K562 (cell line): Measurements from ENCODE around the gene ANKMY2. TPM values are rescaled to one million over a fixed set of nuclear protein-coding genes. Genes with fewer than 3 reads are reported as not detected.
A peak's percentile ranks its signal among the peaks of the same experiment; 100 is the strongest.

ENCODE experiments used
- AFF4 ChIP-seq: sonication (generic); formaldehyde crosslinking; IDR thresholded peaks from 2 replicates; pipeline ENCODE4 v1.8.0; 2023; ENCODE audit warnings: mild to moderate bottlenecking, missing genetic modification reagents
- ASH1L ChIP-seq: fragments of 450-650 bp; IDR thresholded peaks from 2 replicates; pipeline ENCODE4 v1.6.1; 2018; ENCODE audit warnings: borderline replicate concordance, mild to moderate bottlenecking, low read depth; ENCODE audit not compliant: partially characterized antibody
- BACH1 ChIP-seq: fragments of 200-800 bp; sonication (Bioruptor generic); IDR thresholded peaks from 2 replicates; pipeline ENCODE4 v1.6.1; 2016; ENCODE audit warnings: missing genetic modification characterization, missing compliant biosample characterization
- DLX4 ChIP-seq: fragments of 250-450 bp; sonication (Bioruptor Pico); IDR thresholded peaks from 2 replicates; pipeline ENCODE4 v1.6.1; 2021; ENCODE audit warnings: mild to moderate bottlenecking
- EWSR1 ChIP-seq: fragments of 450-650 bp; IDR thresholded peaks from 2 replicates; pipeline ENCODE4 v1.6.1; 2018; ENCODE audit warnings: borderline replicate concordance, mild to moderate bottlenecking, low read depth, moderate library complexity; ENCODE audit not compliant: partially characterized antibody
- GTF2E2 ChIP-seq: fragments of 200-800 bp; sonication (Bioruptor generic); IDR thresholded peaks from 2 replicates; pipeline ENCODE4 v1.6.1; 2016; ENCODE audit warnings: missing genetic modification characterization, missing compliant biosample characterization
- HNRNPK ChIP-seq: fragments of 200-400 bp; formaldehyde crosslinking; IDR thresholded peaks from one replicate; pipeline ENCODE4 v1.6.1; 2018; ENCODE audit warnings: mild to moderate bottlenecking, low read depth, low read length; ENCODE audit not compliant: poor library complexity, severe bottlenecking
- KAT7 ChIP-seq: sonication (generic); formaldehyde crosslinking; IDR thresholded peaks from 2 replicates; pipeline ENCODE4 v1.8.0; 2022; ENCODE audit warnings: missing genetic modification reagents, mild to moderate bottlenecking, borderline replicate concordance
- MBD2 ChIP-seq: sonication (generic); IDR thresholded peaks from 2 replicates; pipeline ENCODE4 v1.6.1; 2016; ENCODE audit warnings: low read depth, borderline replicate concordance
- MITF ChIP-seq: IDR thresholded peaks from 2 replicates; pipeline ENCODE4 v1.6.1; 2014; ENCODE audit warnings: antibody characterized with exemption
- NR1H2 ChIP-seq: sonication (generic); formaldehyde crosslinking; IDR thresholded peaks from 2 replicates; pipeline ENCODE4 v1.4.0; 2020; ENCODE audit warnings: mild to moderate bottlenecking, missing genetic modification reagents
- PHB ChIP-seq: fragments of 250-450 bp; sonication (Bioruptor Pico); IDR thresholded peaks from 2 replicates; pipeline ENCODE4 v1.5.0; 2021
- PHB2 ChIP-seq: fragments of 450-650 bp; IDR thresholded peaks from 2 replicates; pipeline ENCODE4 v1.6.1; 2017; ENCODE audit warnings: low read depth
- SRSF1 ChIP-seq: fragments of 200-400 bp; formaldehyde crosslinking; IDR thresholded peaks from 2 replicates; pipeline ENCODE4 v1.6.1; 2017; ENCODE audit warnings: mild to moderate bottlenecking, low read depth, low read length, moderate library complexity
- TBP ChIP-seq: optimal IDR thresholded peaks from 2 replicates; pipeline ENCODE3; 2011; ENCODE audit warnings: low read depth, low read length, improper control_type of control experiment
- YY1 ChIP-seq, 3 experiments: IDR thresholded peaks; 2 replicates each; pipeline ENCODE4 v1.6.1; 2011; ENCODE audit warnings: low read length in 2 of 3, mild to moderate bottlenecking in 2 of 3, moderate library complexity in 2 of 3, borderline replicate concordance in 1 of 3, control low read depth in 1 of 3, low read depth in 1 of 3; ENCODE audit not compliant: insufficient read depth in 3 of 3, insufficient replicate concordance in 2 of 3, control insufficient read depth in 1 of 3, insufficient read length in 1 of 3; ENCODE audit errors: extremely low read depth in 1 of 3
- ZNF12 ChIP-seq: sonication (generic); formaldehyde crosslinking; IDR thresholded peaks from 2 replicates; pipeline ENCODE4 v1.4.0; 2020; ENCODE audit warnings: mild to moderate bottlenecking, missing genetic modification reagents
- ZNF282 ChIP-seq: sonication (generic); formaldehyde crosslinking; IDR thresholded peaks from 2 replicates; pipeline ENCODE4 v1.8.1; 2023; ENCODE audit warnings: missing genetic modification reagents
- ZNF384 ChIP-seq: IDR thresholded peaks from 2 replicates; pipeline ENCODE4 v1.6.1; 2012; ENCODE audit warnings: low read depth, low read length, improper control_type of control experiment
- polyA plus RNA-seq, 8 experiments: library from polyadenylated mRNA; depleted of rRNA in 4 of 8; stranded (reverse) in 5 of 8; unstranded in 3 of 8; fragments of >200 nt; fragmentation: Nextera tagmentation in 2 of 8; fragmentation: Illumina TruSeq in 1 of 8; extraction: Ambion mirVana in 2 of 8; extraction: Trizol in 1 of 8; gene quantifications; 2 replicates each; pipeline versions ENCODE4 v1.2.1 to v1.2.3, GENCODE V29; 2011 to 2014; ENCODE audit warnings: inconsistent platforms in 1 of 8, missing spikeins in 1 of 8
- total RNA-seq, 7 experiments: library from RNA; depleted of rRNA in 6 of 7; stranded (reverse); fragments of >200 nt in 6 of 7; fragmentation: Illumina TruSeq in 2 of 7; extraction: Trizol in 2 of 7; gene quantifications; 2 replicates each; pipeline versions ENCODE4 v1.2.1 to v1.2.3, GENCODE V29; 2011 to 2021; ENCODE audit warnings: low replicate concordance in 1 of 7

Gene ANKMY2
- total and polyA plus RNA-seq, 9 of the 15 experiments (the other 6 are each of a cell fraction or from before 2014, with no cell fraction given) = 38.9 to 71.5 (median 48.8) TPM

GRCh38 chr7:16668049-16668858, 22.7 kb upstream of the ANKMY2 start (continued):
- TF ChIP-seq AFF4 (CRISPR knock-in tag) = no peak
- no peak for TF ChIP-seq MBD2
- TF ChIP-seq TBP = no peak
- no peak for TF ChIP-seq ZNF12 (CRISPR knock-in tag)
- TF ChIP-seq SRSF1 = no peak
- no peak for TF ChIP-seq PHB
- TF ChIP-seq KAT7 (CRISPR knock-in tag) = no peak
- no peak for TF ChIP-seq ZNF282 (CRISPR knock-in tag)
- no peak for TF ChIP-seq MITF
- TF ChIP-seq EWSR1 = no peak
- TF ChIP-seq PHB2 = no peak
- TF ChIP-seq NR1H2 (CRISPR knock-in tag) = no peak
- no peak for TF ChIP-seq ASH1L
- TF ChIP-seq ZNF384 = no peak
- peak; percentile 95 for TF ChIP-seq BACH1
- TF ChIP-seq YY1 (IDR thresholded peaks at IDR 0.05; ENCODE audit: borderline replicate concordance in 1 of 3, control insufficient read depth in 1 of 3, extremely low read depth in 1 of 3, insufficient read depth in 3 of 3, insufficient read length in 1 of 3, insufficient replicate concordance in 2 of 3, low read depth in 1 of 3, low read length in 2 of 3) = no peak
- TF ChIP-seq HNRNPK = no peak
- no peak for TF ChIP-seq DLX4 (CRISPR knock-in tag)
- TF ChIP-seq GTF2E2 (tag) = no peak
